NCI-H1930 (cell line): ENCODE results near the gene MFSD11.
"Not testable (repeated sequence)": the region's sequence is repeated elsewhere in the genome, so short reads cannot be mapped to it uniquely, and the experiment has no call there.

ENCODE experiments used
- DNase-seq, 2 experiments: peaks; one replicate each; lab custom pipeline; 2025; lab: John Stamatoyannopoulos, UW

The MFSD11 gene

GRCh38 chr17:76748657-76749056 lies 10.7 kb downstream of the MFSD11 start:
- no peak for DNase-seq

DNA sequence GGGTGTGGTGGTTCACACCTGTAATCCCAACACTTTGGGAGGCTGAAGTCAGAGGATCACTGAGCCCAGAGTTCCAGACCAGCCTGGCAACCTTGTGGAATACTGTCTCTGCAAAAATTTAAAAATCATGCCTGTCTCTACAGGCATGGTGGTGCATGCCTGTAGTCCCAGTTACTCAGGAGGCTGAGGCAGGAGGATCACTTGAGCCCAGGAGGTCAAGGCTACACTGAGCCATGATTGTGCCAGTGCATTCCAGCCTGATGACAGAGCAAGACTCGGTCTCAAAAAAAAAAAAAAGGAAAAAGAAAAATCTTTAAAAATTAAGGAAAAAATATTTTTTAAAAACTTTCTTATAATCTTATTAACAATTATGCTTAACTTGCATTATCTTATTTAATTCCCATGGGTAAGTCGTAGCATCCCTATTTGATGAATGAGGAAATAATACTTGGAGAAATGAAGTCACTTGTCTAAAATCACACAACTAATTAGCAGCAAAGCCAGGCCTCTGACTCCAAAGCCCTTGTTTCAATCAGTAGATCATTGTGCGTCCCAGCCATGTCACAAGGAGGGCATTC lies 13.6 kb downstream of the MFSD11 start:
- no peak for DNase-seq

- DNase-seq = no peak
Observed at GRCh38 chr17:76752006-76752405, 14.1 kb downstream of the MFSD11 start.

DNA sequence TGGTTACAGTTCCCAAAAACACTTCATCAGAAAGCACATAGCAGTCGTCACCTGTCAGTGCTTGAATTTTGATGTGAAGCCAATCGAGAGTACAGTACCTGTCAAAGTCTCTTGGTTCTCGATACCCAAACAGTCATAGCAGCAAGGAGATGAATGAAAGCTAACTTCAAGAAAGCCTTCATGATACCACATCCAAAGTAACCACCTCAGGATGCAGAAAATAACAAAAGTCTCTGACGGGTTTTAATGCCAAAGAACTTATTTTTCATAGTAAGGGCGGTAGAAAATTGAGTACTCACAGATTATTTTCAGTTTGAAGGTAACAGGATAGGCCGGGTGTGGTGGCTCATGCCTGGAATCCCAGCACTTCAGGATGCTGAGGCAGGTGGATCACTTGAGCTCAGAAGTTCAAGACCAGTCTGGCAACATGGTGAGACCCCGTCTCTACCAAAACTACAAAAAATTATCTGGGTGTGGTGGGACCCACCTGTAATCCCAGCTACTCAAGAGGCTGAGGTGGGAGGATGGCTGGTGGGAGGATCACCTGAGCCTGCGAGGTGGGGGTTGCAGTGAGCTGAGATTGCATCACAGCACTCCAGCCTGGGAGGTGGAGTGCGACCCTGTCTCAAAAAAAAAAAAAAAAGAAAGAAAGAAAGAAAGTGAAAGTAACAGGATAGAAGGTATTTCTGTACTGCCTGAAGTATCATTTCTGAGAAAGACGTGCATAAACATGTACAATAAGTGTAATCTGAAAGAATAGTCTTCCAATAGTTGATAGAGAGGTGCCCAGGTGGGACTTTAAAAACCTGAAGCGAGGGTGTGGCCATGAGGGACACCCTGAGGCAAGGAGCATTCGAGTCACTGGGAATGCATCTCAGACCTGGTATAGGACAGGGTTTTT lies 15.4 kb downstream of the MFSD11 start:
- no peak for DNase-seq

DNA sequence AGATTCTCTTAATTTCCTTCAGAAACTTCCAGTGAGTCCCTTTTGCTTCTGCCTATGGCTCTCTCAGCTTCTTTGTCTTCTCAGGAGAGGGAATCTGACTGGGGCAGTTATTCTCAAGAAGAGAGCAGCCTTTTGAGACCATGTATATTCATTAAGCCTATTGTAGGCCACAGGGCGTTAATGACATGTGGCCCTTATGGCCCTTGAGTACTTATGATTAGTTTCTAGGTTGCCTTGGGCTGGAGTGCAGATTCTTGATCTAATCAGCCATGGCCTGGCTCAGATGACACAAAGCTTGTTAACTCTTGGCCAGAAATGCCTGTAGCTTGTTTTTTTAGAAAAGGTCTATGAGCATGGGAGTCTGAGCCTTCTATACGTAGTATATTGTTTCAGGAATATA lies 17.4 kb downstream of the MFSD11 start:
- no peak for DNase-seq

DNA sequence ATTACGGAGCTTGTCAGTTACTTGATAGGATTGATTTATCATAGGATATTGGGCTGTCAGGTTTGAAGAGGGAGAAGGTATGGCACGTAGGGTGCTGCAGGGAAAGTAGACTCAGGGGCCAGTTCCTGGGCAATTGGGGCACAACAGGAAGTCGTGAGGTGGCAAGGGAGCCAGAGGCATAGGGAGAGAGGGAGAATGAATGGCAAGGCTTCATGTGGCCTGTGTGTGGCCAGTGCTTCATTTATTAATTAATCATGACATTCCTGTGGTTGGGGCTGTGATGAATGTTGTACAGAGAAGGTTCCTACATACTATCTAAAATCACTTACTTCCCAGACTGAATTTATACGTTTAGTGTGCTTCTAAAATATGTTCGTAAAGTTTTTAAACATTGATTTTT lies 19.3 kb downstream of the MFSD11 start:
- DNase-seq = no peak

GRCh38 chr17:76758570-76758969 lies 20.7 kb downstream of the MFSD11 start:
- no peak for DNase-seq

DNA sequence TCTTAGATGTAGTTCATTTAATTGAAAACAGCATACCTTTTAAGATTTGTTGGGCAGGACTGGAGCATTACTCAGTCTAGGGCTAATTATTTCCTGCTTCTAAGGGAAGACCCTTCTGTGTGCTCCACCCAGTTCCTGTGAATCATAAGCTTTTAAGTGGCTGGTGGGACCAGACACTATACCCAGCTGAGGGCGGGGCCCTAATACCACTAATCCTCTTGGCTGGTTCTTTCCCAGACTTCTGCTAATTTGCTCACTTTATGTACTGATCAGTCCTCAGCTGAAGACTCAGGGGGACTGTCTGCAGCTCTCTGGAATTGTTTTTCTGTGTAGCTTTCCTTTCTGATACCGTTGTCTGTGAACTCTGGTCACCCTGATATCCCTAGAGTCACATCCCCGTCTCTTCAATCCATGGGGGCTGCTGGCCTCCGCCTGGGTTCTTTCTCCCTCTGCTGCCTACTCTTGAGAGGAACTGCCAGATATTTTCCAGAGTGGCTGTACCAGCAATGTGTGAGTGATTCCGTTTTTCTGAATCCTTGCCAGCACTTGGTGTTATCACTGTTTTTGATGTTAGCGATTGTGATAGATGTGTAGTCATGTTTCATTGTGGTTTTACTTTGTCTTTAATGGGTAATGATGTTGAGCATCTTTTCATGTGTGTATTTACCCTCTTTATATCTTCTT lies 35.1 kb downstream of the MFSD11 start:
- DNase-seq = no peak

DNA sequence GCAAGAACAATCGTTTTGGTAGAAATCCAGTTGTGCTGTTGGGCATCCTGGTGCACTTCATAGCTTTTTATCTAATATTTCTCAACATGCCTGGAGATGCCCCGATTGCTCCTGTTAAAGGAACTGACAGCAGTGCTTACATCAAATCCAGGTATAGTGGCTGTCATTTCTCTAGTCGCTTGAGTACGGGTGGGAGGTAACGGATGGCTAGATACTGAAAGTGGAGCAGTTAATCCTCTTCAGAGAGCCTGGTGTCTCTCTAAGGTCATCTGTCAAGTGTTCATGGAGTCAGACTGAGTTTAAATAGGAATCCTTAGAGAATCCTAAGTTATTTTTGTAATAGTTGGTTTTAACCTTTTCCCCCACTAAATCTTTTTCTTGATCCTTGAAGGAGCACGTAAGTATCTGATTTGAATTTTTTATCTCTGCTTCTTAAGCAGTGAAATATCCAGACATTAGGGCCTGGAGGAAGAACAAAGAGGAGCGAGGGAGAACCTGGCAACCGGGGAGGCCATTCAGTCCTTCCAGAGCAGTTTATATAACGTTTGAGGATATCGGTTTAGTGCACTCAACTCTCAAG lies 37.2 kb downstream of the MFSD11 start:
- no peak for DNase-seq

- no peak for DNase-seq
Observed at GRCh38 chr17:76781056-76781982, 43.4 kb downstream of the MFSD11 start.

DNA sequence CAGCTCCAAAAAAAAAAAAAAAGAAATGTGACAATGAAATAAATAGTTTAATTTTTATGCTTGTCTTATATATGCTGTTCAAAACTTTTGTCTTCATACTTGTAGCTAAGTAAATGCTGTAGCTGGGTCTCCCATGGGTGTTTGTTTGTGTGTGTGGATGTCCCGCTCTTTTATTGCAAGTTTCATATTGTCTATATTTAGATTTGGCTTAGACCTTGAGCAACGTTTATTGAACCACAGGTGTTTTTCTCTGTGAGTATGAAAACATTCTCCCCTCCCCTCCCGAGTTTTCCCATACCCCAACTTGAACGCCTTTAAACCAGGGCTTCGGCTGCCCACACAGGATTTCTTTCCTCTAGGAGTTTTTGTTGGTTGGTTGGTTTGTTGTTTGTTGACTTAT lies 45.2 kb downstream of the MFSD11 start:
- DNase-seq = no peak

DNA sequence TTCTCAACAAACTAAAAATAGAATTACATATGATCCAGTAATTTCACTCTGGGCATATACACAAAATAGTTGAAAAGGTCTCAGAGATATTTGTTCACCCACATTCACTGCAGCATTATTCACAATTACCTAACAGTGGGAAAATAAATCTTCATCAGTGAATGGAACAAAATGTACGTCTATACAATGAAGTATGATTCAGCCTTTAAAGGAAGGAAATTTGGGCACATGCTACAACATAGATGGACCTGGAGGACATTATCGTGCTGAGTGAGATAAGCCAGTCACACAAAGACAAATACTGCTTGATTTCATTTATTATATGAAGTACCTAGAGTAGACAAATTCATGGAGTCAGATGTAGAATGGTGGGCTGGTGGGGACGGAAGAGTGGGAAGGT lies 47.0 kb downstream of the MFSD11 start:
- DNase-seq = no peak

DNA sequence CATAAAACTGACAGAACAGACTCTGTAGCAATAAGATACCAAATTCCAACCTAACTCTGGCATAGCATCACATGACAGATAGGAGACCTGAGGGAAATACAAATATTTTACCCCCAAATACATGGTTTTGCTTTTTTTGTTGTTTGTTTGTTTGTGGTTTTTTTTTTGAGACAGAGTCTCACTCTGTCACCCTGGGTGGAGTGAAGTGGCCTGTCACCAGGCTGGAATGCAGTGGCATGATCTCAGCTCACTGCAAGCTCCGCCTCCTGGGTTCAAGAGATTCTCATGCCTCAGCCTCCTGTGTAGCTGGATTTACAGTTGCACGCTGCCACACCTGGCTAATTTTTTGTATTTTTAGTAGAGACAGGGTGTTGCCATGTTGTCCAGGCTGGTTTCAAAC lies 49.9 kb downstream of the MFSD11 start:
- DNase-seq = not testable (repeated sequence)

GRCh38 chr17:76789235-76789788 lies 51.4 kb downstream of the MFSD11 start:
- DNase-seq = no peak

- no peak for DNase-seq
Observed at GRCh38 chr17:76791053-76791980, 53.4 kb downstream of the MFSD11 start.

DNA sequence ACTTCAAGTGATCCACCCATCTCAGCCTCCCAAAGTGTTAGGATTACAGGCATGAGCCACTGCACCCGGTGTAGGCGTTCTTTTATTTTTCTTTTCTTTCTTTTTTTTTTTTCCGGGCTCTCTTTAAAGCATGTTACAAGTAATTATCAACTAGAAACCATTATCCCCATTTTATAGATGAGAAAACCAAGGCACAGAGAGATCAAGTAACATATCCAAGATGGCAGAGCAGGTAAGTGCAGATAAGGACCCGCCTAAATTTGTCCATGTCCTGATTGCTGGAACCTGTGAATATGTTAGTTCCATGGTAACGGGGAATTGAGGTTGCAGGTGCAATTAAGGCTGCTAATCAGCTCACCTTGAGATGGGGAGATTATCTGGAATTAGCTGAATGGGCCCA lies 54.4 kb downstream of the MFSD11 start:
- no peak for DNase-seq

DNA sequence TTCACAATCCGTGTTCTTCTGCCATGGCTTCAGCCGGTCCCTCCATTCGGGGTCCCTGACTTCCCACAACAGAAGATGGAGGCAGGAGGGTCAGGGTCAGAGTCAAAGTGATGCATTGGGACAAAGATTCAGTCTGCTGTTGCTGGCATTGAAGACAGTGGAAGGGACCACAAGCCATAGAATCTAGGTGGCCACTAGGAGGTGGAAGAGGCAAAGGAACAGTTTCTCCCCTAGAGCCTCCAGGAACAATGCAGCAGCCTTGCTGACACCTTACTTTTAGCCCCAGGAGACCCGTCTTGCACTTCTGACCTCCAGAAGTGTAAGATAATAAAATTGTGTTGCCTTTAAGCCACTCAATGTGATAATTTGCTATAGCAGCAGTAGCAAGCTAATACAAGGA lies 55.9 kb downstream of the MFSD11 start:
- DNase-seq = peak in 1 of 2 experiments; percentile 12

- no peak for DNase-seq
Observed at GRCh38 chr17:76796081-76796480, 58.2 kb downstream of the MFSD11 start.

- DNase-seq = no peak
Observed at GRCh38 chr17:76797241-76797840, 59.4 kb downstream of the MFSD11 start.

DNA sequence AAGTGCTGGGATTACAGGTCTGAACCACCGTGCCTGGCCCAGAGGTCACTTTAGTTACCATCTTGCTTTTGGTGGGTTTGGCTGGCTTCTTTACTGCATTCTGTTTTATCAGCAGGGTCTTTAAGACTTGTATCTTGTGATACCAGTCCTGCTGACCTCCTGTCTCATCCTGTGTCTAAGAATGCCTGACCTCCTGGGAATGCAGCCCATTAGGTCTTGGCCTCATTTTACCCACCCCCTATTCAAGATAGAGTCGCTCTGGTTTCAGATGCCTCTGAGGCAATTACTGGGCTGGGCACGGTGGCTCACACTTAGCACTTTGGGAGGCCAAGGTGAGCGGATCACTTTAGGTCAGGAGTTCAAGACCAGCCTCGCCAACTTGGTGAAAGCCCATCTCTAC lies 63.8 kb downstream of the MFSD11 start:
- DNase-seq = no peak
